ENCODE measurements around the gene MAP3K5. TPM values are rescaled to one million over a fixed set of nuclear protein-coding genes. Genes with fewer than 3 reads are reported as not detected.

Gene MAP3K5
- total and polyA plus RNA-seq, 2 donors (not counting 3 experiments of a cell fraction or from before 2014, with no cell fraction given), result 1.5 to 7.0 TPM

DNA sequence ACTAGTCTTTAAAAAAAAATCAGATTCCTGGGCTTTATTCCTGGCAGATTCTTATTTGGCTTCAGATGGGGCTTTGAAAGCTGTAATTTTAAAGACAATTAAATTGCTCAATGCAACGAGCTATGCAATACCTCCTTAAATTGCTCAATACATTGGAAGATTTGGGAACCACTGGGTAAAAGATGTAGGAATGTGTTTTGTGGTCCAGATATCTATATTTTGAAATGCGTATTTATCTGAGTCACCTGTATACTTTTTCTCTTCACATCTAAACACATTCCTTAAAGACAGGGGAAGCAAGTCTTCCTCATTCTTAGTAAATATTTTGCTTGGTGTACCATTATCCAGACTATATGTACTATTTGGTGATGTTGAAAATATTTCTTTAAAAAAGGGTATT lies 212.5 kb downstream of the MAP3K5 start:
- H3K9me1 ChIP-seq (replicated peaks; ENCODE audit: control insufficient read depth, extremely low read depth, insufficient read depth, low read length), result no peaks in the 10 kb centered on the region
- dilution Hi-C loops (cut with MboI; ENCODE audit: extremely low pct_ligation_motif_present, low sequenced_read_pairs) (no loop called here), intact Hi-C loops (cut with micrococcal nuclease) (loop anchor here (10.0 kb wide), 1 partner anchor 345 kb away; the partner anchor contains the start of gene SLC35D3)

More for the DNA sequence above, 212.5 kb downstream of the MAP3K5 start:
- H3K4me2 ChIP-seq (ENCODE audit: insufficient read depth, low read length), result no peak overlapping the region
- no peaks in the 10 kb centered on the region for H3K9me3 ChIP-seq (replicated peaks; ENCODE audit: control insufficient read depth, insufficient read depth, low read length)
- no TSS peak for BruUV-seq (replicated peaks)
- FAIRE-seq, result no peak
- H4K20me1 ChIP-seq (replicated peaks; ENCODE audit: control insufficient read depth, extremely low read depth, insufficient read depth, low read length), result no peaks in the 10 kb centered on the region
- H2AFZ ChIP-seq (ENCODE audit: low read depth, low read length), result no peak overlapping the region
- no peak overlapping the region for H3K27ac ChIP-seq (ENCODE audit: insufficient read depth, low read depth, low read length)
- TF ChIP-seq, protein P1, sequence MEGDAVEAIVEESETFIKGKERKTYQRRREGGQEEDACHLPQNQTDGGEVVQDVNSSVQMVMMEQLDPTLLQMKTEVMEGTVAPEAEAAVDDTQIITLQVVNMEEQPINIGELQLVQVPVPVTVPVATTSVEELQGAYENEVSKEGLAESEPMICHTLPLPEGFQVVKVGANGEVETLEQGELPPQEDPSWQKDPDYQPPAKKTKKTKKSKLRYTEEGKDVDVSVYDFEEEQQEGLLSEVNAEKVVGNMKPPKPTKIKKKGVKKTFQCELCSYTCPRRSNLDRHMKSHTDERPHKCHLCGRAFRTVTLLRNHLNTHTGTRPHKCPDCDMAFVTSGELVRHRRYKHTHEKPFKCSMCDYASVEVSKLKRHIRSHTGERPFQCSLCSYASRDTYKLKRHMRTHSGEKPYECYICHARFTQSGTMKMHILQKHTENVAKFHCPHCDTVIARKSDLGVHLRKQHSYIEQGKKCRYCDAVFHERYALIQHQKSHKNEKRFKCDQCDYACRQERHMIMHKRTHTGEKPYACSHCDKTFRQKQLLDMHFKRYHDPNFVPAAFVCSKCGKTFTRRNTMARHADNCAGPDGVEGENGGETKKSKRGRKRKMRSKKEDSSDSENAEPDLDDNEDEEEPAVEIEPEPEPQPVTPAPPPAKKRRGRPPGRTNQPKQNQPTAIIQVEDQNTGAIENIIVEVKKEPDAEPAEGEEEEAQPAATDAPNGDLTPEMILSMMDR (IDR thresholded peaks at IDR 0.05; ENCODE audit: extremely low read depth in 1 of 2, insufficient read depth in 1 of 2, low read depth in 1 of 2, low read length in 2 of 2), result no peak
- TF ChIP-seq JUN (IDR thresholded peaks at IDR 0.05; ENCODE audit: borderline replicate concordance, insufficient read depth, insufficient read length, low read depth), result no peak
- no peak for TF ChIP-seq GATA2 (IDR thresholded peaks at IDR 0.05; ENCODE audit: insufficient read depth, insufficient read length, low read depth, low read length)
- no peak for TF ChIP-seq MYC (IDR thresholded peaks at IDR 0.05; ENCODE audit: low read depth, low read length)
- TF ChIP-seq, protein P2, sequence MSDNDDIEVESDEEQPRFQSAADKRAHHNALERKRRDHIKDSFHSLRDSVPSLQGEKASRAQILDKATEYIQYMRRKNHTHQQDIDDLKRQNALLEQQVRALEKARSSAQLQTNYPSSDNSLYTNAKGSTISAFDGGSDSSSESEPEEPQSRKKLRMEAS (IDR thresholded peaks at IDR 0.05; ENCODE audit: insufficient read depth, insufficient read length), result no peak
- no peak for TF ChIP-seq EZH2 (IDR thresholded peaks at IDR 0.05; ENCODE audit: borderline replicate concordance, low read depth, low read length, severe bottlenecking)
- H3K79me2 ChIP-seq (ENCODE audit: control insufficient read depth, insufficient read depth, low read length), result no peaks in the 10 kb centered on the region
- H3K36me3 ChIP-seq (ENCODE audit: control insufficient read depth in 2 of 2, extremely low read depth in 1 of 2, insufficient read depth in 2 of 2, low read length in 2 of 2), result peaks cover 0 to 1% of the 10 kb centered on the region in 2 experiments
- no peak overlapping the region for H3K4me3 ChIP-seq (replicated peaks in 1 of 3; ENCODE audit: insufficient read depth in 1 of 3, low read depth in 1 of 3, low read length in 3 of 3)
- H3K4me1 ChIP-seq (ENCODE audit: control insufficient read depth, extremely low read depth, insufficient read depth, low read length), result peaks cover 4% of the 10 kb centered on the region
- POLR2A ChIA-PET, result no interaction called here
- no peaks in the 10 kb centered on the region for H3K27me3 ChIP-seq (ENCODE audit: control insufficient read depth in 2 of 2, insufficient read depth in 2 of 2, low read length in 2 of 2)
- CTCF ChIA-PET, result interaction anchor here (0.8 to 1.7 kb wide), 5 partner anchors 13 to 213 kb away, joined by 3 to 5 read pairs (median 3); partner anchors contain the start of gene MAP3K5
- no peak overlapping the region for H3K9ac ChIP-seq (replicated peaks; ENCODE audit: extremely low read depth, insufficient read depth, low read length)
- no peak for DNase-seq (ENCODE audit: low read depth, low spot score)

All from endothelial cell of umbilical vein (primary cell).